Testis (tissue), 3 donors: Measurements from ENCODE around the gene PMVK. TPM values are rescaled to one million over a fixed set of nuclear protein-coding genes. Genes with fewer than 3 reads are reported as not detected.

ENCODE experiments used
- DNase-seq: peaks from one replicate; pipeline ENCODE4 v3.0.0-alpha.2; 2019
- H3K27ac ChIP-seq, 2 donors: fragments of 200-600 bp; sonication (generic); one replicate each; pipeline ENCODE4 v1.5.1; 2019
- H3K27me3 ChIP-seq: fragments of 200-600 bp; sonication (generic); one replicate; pipeline ENCODE4 v1.5.1; 2019
- H3K36me3 ChIP-seq: fragments of 200-600 bp; sonication (generic); one replicate; pipeline ENCODE4 v1.5.1; 2017; ENCODE audit warnings: low read depth; ENCODE audit errors: missing control alignments
- H3K4me1 ChIP-seq: fragments of 200-600 bp; sonication (generic); one replicate; pipeline ENCODE4 v1.5.1; 2019
- H3K4me3 ChIP-seq, 2 donors: fragments of 200-600 bp; sonication (generic); one replicate each; pipeline ENCODE4 v1.5.1; 2017 to 2019
- H3K9me3 ChIP-seq: fragments of 200-600 bp; sonication (generic); one replicate; pipeline ENCODE4 v1.5.1; 2017
- POLR2A ChIP-seq: fragments of 450-650 bp; IDR thresholded peaks from one replicate; pipeline ENCODE4 v1.6.1; 2017; ENCODE audit warnings: antibody characterized with exemption, mild to moderate bottlenecking, moderate library complexity
- WGBS, 2 donors: methylation state at CpG; one replicate each; pipeline ENCODE4 v1.1.5; 2018; 5-methylcytosine and 5-hydroxymethylcytosine counted together
- intact Hi-C: fragments of 100-400 bp; cut with DNase I; formaldehyde crosslinking; loops from one replicate; pipeline ENCODE4 v1.15.1; 2023; ENCODE audit warnings: low total_unique reads
- polyA plus RNA-seq: library from polyadenylated mRNA; stranded (reverse); fragments of 350-450 nt; fragmentation: Illumina TruSeq; extraction: RNeasy Lipid Tissue Mini Kit (QIAGEN cat#74804); gene quantifications from one replicate; pipeline ENCODE4 v1.2.3, GENCODE V29; 2014; ENCODE audit warnings: low read depth, low replicate concordance; ENCODE audit not compliant: insufficient read depth
- total RNA-seq, 2 donors: library from RNA; depleted of rRNA; stranded (reverse); fragments of >200 nt; gene quantifications; one replicate each; pipeline ENCODE4 v1.2.3, GENCODE V29; 2016
- TF ChIP-seq, protein P1 (sequence below), 3 experiments: fragments of 450-650 bp in 2 of 3; fragments of 200-600 bp in 1 of 3; sonication (generic) in 1 of 3; IDR thresholded peaks; one replicate each; pipeline ENCODE4 v1.5.1; 2016 to 2019; ENCODE audit warnings: antibody characterized with exemption in 3 of 3, mild to moderate bottlenecking in 2 of 3, moderate library complexity in 1 of 3

PMVK gene
- total and polyA plus RNA-seq, 3 donors from 2014 or later, result 21.1 to 44.6 (median 27.7) TPM

DNA sequence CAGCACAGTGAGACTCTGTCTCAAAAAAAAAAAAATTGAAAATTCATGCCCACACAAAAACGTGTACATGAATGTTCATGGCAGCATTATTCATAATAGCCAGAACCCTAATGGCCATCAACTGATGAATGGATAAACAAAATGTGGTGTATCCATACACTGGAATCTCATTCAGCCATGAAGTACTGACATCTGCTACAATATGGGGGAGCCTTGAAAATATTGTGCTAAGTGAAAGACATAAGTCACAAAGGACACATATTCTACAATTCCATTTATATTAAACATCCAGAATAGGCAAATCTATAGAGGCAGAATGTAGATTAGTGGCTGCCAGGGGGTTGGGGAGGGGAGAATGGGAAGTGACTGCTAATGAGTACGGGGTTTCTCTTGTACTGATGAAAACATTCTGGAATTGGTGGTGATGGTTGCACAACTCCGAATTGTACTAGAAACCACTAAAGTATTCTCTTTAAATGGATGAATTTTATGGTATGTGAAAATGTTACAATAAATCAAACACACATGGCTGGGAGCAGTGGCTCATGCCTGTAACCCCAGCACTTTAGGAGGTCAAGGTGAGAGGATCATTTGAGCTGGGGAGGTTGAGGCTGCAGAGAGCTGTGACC is 33.5 kb downstream of the PMVK start:
- Histone ChIP-seq H3K27ac (no peak overlapping the region), H3K9me3 (no peaks in the 10 kb centered on the region), H3K4me1 (no peaks in the 10 kb centered on the region), H3K27me3 (no peaks in the 10 kb centered on the region), H3K4me3 (no peak overlapping the region), H3K36me3 (no peaks in the 10 kb centered on the region)
- DNase-seq, result no peak
- TF ChIP-seq POLR2A, result no peak
- TF ChIP-seq, protein P1, sequence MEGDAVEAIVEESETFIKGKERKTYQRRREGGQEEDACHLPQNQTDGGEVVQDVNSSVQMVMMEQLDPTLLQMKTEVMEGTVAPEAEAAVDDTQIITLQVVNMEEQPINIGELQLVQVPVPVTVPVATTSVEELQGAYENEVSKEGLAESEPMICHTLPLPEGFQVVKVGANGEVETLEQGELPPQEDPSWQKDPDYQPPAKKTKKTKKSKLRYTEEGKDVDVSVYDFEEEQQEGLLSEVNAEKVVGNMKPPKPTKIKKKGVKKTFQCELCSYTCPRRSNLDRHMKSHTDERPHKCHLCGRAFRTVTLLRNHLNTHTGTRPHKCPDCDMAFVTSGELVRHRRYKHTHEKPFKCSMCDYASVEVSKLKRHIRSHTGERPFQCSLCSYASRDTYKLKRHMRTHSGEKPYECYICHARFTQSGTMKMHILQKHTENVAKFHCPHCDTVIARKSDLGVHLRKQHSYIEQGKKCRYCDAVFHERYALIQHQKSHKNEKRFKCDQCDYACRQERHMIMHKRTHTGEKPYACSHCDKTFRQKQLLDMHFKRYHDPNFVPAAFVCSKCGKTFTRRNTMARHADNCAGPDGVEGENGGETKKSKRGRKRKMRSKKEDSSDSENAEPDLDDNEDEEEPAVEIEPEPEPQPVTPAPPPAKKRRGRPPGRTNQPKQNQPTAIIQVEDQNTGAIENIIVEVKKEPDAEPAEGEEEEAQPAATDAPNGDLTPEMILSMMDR (IDR thresholded peaks at IDR 0.05), result no peak
- intact Hi-C loops, result no loop called here
- WGBS, 2 donors, result 72 to 83% methylated on average over 3 of the region's 3 CpGs

DNA sequence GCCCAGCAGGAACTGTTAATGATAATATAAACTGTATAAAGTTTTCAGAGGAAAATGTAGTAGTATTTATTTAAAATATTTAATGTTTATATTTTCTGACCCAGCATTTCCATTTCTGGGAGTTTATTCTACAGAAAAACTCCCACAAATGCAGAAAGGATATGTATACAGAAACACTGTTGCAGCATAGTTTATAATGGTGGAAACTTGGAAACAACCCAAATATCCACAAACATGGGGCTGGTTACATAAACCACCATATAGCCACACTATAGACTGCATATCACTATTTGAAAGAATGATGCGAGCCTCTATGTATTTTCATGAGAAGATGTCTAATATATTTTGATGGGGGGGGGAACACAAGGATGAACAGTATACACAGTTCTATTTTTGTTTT is 34.9 kb downstream of the PMVK start:
- Histone ChIP-seq H3K4me1 (no peaks in the 10 kb centered on the region), H3K9me3 (no peaks in the 10 kb centered on the region), H3K27me3 (no peaks in the 10 kb centered on the region), H3K4me3 (no peak overlapping the region), H3K27ac (no peak overlapping the region), H3K36me3 (no peaks in the 10 kb centered on the region)
- no peak for TF ChIP-seq POLR2A
- TF ChIP-seq, protein P1 (IDR thresholded peaks at IDR 0.05), result no peak
- intact Hi-C loops, result no loop called here
- 69 to 93% methylated on average over 1 of the region's 1 CpG for WGBS, 2 donors
- DNase-seq, result no peak

- no peak for DNase-seq
- 89 to 94% methylated on average over 6 of the region's 6 CpGs for WGBS, 2 donors
Measured at GRCh38 chr1:154899041-154899440, 37.5 kb downstream of the PMVK start.

GRCh38 chr1:154896771-154897286 is 39.7 kb downstream of the PMVK start:
- no peak for TF ChIP-seq POLR2A
- TF ChIP-seq, protein P1 (IDR thresholded peaks at IDR 0.05), result no peak
- H3K4me1 ChIP-seq, result no peaks in the 10 kb centered on the region
- no peak overlapping the region for H3K4me3 ChIP-seq
- no peak overlapping the region for H3K27ac ChIP-seq
- H3K9me3 ChIP-seq, result no peaks in the 10 kb centered on the region
- 74 to 77% methylated on average over 10 of the region's 10 CpGs for WGBS, 2 donors
- no peak for DNase-seq
- intact Hi-C loops, result no loop called here
- no peaks in the 10 kb centered on the region for H3K36me3 ChIP-seq
- H3K27me3 ChIP-seq, result no peaks in the 10 kb centered on the region

More at GRCh38 chr1:154899041-154899440, 37.5 kb downstream of the PMVK start:
- Histone ChIP-seq H3K36me3 (no peaks in the 10 kb centered on the region), H3K27ac (no peak overlapping the region), H3K9me3 (no peaks in the 10 kb centered on the region), H3K4me3 (no peak overlapping the region), H3K4me1 (no peaks in the 10 kb centered on the region), H3K27me3 (no peaks in the 10 kb centered on the region)
- intact Hi-C loops, result no loop called here
- no peak for TF ChIP-seq POLR2A
- TF ChIP-seq, protein P1 (IDR thresholded peaks at IDR 0.05), result no peak

DNA sequence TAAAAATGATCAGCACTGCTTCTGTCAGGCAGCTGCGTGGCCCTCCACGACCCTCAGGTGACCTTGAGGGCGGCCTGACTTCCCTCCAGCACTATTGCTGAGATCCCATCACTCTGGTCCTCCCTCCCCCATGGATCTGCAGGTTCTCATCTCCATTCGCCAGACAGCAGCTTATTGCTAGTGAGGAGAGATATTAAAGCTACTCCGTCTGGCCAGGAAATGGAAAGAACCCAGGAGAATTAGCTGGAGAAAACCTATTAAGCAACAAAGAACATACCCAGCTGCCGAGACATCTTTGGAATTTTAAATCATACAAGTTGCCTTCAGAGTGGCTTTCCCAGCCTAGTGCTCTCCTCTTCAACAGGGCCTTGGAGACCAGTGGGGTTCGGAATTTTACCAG is 40.7 kb downstream of the PMVK start:
- Histone ChIP-seq H3K27ac (no peak overlapping the region), H3K4me1 (no peaks in the 10 kb centered on the region), H3K36me3 (no peaks in the 10 kb centered on the region), H3K9me3 (no peaks in the 10 kb centered on the region), H3K27me3 (no peaks in the 10 kb centered on the region), H3K4me3 (no peak overlapping the region)
- DNase-seq, result no peak
- intact Hi-C loops, result no loop called here
- 57% methylated on average over 7 of the region's 7 CpGs for WGBS, 2 donors
- TF ChIP-seq POLR2A, result no peak
- TF ChIP-seq, protein P1 (IDR thresholded peaks at IDR 0.05), result no peak
